ENCODE results near the gene EHD1.

DNA sequence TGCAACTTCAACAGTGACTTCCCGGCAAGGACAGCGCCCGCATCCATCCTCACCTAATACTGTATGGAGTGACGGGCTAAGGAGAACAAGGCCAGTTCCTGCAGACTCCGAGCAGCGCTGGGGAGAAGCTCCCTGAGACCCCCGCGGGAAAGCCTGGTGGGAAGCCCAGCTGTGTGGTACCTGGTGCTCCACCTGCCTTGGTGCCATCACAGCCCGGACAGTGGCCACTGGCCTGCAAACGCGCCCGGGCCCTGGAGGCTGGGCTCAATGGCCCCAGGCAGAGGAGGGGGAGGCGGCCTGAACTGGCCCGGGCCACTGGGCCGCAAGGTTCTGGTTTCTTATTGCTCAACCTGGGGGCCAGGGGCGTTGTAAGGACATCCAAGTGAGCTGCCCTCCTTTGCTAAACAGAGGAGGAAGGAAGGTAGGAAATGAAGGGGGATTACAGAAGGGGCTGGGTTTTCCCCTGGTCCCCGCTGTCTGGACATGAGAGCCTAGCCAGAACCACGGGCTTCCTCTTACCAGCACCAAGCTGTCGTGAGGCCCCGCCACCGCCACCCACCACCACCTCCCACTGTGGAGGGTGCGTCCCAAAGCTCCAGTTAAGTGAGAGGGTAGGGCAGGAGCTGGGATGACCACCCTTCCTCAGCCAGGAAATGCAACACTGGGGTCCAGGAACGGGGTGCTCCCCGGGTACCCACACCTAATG, 25.5 kb downstream of the EHD1 start:
- TF ChIP-seq, protein P1, sequence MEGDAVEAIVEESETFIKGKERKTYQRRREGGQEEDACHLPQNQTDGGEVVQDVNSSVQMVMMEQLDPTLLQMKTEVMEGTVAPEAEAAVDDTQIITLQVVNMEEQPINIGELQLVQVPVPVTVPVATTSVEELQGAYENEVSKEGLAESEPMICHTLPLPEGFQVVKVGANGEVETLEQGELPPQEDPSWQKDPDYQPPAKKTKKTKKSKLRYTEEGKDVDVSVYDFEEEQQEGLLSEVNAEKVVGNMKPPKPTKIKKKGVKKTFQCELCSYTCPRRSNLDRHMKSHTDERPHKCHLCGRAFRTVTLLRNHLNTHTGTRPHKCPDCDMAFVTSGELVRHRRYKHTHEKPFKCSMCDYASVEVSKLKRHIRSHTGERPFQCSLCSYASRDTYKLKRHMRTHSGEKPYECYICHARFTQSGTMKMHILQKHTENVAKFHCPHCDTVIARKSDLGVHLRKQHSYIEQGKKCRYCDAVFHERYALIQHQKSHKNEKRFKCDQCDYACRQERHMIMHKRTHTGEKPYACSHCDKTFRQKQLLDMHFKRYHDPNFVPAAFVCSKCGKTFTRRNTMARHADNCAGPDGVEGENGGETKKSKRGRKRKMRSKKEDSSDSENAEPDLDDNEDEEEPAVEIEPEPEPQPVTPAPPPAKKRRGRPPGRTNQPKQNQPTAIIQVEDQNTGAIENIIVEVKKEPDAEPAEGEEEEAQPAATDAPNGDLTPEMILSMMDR (conservative IDR thresholded peaks at IDR 0.05 in 1 of 2, IDR thresholded peaks at IDR 0.05 in 1 of 2; ENCODE audit: low read depth in 1 of 2, low read length in 2 of 2): no peak
- TF ChIP-seq EZH2 (IDR thresholded peaks at IDR 0.05; ENCODE audit: low read length, missing control alignments): no peak

All from fibroblast of lung (primary cell).